Glomerular visceral epithelial cell (primary cell): ENCODE data around the gene HEPN1.
A peak's percentile ranks its signal among the peaks of the same experiment; 100 is the strongest.
"Not testable (repeated sequence)": the region's sequence is repeated elsewhere in the genome, so short reads cannot be mapped to it uniquely, and the experiment has no call there.

Source experiments
- DNase-seq: peaks from one replicate; pipeline ENCODE4 v3.0.0-alpha.2; 2016; ENCODE audit errors: extremely low spot score

Gene HEPN1

DNA sequence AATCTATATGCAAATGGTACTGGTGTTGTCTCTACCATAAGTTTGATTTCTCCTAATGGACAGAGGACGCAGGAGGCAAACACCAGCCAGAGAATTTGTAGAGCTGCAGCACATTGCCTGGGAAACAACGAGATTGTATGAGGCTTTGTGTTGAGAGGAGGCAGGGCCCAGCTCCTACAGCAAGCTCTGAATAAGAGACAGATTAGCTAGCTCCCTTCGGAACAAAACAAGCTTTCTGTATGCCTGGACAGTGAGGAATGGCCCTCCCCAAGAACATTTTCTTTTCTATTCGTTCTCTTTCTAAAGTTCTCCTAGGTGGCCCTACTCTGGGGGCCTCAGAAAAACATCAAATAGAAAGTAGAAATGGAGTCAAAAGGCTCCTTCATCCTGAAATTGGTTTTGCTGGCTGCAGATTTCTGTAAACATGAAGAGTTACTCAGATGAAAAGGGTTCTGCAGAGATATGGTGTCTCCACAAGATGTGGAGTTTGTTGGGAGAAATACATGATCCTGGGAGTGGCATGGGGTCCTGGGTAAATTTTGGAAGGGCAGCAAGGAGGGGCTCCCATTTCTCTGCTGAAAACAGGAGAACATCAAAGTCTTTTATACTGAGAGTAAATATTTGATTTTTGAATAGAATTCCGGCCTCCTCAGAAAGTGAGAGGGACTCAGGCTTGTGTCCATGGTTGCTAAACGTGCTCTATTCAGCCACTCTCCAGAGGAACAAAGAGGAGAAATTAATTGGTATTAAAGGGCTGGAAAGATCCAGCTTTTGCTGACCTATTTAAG lies 23.6 kb downstream of the HEPN1 start:
- no peak for DNase-seq

DNA sequence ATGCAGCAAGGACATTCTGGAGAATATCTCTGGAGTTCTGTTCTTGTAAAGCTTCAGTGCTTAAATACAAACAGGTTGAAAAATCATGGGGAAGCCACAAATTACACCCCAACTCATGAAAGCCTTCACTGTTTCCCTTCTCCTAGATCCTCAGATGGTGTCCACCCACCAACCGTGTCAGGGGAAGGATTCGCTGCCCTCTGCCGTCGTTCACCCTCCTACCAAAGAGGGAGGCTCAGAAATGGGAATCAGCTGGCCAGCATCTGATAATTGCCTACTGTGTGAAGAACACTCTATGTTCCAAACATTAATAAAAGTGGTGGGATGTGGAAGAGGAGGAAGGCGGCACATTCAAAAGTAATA lies 24.2 kb downstream of the HEPN1 start:
- no peak for DNase-seq

DNA sequence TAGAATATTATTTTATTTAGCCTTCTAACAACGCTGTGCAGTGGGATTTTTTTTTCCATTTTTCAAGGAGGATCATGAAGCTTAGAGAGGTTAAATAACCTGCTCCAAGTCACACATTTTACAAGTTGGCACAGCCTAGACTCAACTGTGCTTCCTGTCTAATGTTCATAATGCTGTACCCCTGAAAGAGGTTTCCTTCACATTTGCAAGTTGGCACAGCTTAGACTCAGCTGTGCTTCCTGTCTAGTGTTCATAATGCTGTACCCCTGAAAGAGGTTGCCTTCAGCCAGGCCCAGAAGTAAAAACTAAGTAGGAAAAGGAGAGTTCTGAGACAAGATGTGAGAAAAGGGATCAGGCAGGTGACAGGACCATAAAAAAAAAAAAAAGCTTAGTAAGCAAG lies 24.7 kb downstream of the HEPN1 start:
- no peak for DNase-seq

DNA sequence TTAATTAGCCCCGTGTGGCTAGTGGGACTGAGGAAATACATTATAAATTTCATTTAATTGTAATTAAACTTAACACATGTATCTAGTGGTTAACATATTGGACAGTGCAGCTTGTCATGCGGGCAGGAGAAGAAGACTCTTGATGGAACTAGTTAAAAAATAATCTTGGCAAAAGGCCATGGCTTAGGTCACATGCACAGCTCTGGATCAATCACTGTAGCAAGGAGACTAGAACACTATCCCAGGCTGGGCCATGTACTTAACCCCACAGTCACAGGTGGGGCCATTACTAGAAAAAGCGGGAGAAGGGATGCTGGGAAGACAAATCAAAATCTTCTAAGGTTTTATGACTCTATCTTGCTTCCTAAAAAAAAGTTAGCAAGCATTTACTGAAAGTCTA lies 25.5 kb downstream of the HEPN1 start:
- no peak for DNase-seq

DNA sequence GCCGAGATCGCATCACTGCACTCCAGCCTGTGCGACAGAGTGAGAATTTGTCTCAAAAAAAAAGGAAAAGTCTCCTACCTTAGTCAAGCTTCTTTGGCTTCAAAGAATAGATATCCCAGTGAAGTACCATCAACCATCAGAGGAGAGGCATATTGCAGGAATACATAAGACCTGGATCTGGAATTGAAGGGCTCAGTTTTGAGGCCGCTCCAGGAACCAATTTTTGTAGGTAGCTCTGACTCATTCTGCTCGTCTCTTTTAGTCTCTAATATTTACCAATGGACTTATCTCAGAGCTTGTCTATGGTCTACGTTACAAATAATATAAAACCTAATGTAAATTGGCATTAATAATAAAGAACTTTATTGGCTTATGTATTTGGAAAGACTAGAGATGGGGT lies 26.8 kb downstream of the HEPN1 start:
- no peak for DNase-seq

DNA sequence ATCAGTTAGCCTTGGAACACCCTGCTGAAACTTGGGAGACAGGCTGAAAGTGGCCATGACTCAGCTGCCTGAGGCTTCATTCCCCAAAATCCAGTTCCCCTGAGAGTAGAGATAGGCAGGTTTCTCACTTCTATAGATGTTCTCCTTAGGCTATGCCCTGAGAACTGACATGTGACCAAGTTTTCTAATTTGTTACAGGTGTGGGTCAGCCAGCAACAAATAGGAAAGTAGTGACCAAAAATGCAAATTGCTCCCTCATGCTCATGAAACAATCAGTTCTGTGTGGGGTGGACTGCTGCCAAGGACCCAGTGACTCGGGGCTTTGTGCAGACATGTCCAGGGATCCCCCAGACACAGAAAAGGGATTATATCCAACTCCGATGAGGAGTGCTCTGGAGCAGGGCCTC lies 27.7 kb downstream of the HEPN1 start:
- no peak for DNase-seq

DNA sequence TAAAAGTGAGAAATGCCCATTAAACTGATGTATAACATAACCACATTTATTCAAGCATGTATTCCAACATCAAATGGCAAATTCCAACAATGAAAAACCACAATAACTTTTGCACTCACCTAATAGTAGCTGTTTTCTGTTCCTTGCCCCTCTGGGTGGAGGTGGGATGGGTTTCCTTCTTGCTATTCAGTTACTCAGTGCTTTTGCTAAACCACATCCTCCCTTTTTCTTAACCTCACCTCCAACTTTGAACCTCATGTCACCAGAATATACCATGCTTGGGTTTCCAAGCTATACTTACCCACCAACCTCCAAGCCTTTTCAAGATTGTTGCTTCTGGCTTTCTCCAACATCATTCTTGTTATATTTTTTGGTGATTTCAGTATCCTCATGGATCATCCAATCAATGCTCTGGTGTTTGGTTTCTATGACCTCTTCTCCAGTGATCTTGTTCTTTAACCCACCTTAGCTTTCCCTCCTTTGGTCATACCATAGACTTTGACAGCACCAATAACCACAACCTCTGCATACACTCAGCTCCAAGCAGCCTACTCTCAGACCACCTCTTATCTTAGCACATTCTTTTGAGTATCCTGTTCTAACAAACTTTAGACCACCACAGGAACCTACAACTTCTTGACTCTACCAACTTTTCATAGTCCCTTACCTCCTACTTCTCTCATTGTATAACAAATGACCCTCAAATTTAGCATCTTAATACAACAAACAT lies 31.7 kb downstream of the HEPN1 start:
- DNase-seq, result no peak

DNA sequence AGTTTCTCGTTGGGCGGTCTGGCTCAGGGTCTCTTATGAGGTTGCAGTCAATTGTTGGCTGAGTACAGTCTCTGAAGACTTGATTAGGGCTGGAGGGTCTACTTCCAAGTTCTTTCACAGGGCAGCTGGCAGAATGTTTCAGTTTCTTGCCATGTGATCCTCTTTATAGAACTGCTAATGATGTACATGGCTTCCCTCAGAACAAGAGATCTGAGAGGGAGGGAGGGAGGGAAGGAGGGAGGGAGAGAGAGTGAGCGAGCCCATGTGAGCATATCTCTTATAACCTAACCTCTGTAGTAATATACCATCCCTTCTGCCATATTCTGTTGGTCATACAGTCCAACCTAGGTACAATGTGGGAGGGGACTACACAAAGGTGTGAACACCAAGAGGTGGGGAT lies 32.3 kb downstream of the HEPN1 start:
- no peak for DNase-seq

DNA sequence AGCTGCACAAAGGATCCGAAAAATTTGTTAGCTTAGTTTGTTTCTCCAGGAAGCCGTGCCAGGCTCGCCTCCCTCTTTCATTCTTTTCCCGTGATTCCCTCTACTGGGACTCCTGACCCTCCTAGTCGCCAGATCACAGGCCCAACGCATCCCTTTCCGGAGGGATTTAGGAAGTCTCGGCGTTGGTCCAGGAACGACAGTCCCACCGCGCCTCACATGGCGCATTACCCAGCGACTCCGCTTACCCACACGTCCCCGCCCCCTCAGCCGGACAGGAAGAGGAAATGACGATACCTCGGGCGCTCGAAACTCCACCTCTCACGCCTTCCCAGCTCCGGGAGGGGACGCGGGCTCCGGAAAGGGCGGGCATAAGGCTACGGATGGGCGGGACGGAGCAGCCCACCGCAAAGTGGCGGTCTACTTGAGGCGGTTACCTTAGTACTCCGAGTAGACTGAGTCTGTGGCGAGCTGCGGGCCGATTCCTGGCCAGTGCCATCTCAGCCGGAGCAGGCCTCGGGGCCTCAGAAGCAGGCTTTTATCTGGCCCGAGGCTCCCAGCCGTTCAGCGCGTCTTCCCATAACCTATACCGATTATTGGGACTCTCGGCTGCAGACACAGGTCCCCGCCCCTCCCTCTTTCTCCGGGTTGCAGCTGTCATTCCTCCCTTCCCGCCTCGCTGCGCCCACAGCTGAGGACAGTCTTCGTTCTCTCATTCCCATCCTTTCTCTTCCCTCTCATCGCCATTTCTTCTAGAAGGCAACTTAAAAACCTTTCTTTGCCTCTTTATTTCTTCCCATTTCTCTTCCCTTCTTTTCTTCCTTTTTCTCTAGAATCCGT lies 34.9 kb downstream of the HEPN1 start, which contains the start of gene CCDC15:
Gene CCDC15, plus strand, starts transcription at position 450 of the 837 bp plus-strand sequence. CDS start 531 bp downstream, outside the sequence.
- DNase-seq, result peak; percentile 96

DNA sequence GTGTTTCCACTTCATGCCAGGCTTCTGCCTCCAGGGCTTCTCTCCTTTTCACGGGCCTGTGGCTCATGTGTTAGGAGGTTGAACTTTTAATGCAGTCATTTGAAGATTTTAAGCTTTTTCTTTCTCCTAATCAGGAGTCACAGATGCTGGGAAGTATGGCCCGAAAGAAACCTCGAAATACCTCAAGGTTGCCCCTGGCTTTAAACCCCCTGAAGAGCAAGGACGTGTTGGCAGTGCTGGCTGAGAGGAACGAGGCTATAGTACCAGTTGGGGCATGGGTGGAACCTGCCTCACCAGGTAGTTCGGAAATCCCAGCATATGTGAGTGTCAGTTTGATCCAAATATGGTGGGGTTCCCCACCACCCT lies 35.5 kb downstream of the HEPN1 start:
- DNase-seq, result no peak

DNA sequence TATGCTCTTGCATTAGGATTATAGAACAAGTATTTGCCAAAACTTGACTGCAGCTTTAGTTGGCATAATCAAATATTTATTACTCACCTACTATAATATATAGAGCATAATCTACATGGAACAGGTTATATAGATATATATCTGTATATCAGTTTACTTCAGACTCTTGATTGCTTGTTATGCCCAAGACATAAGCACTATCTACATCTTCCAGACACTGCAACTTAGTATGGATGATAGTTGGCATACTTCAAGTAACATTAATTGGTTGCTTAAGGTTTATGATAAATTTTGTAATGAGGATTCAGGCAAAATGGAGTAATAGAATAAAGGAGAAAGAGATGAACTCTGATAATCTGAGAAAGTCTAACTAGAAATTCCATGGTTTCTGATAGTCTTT lies 36.0 kb downstream of the HEPN1 start:
- no peak for DNase-seq

DNA sequence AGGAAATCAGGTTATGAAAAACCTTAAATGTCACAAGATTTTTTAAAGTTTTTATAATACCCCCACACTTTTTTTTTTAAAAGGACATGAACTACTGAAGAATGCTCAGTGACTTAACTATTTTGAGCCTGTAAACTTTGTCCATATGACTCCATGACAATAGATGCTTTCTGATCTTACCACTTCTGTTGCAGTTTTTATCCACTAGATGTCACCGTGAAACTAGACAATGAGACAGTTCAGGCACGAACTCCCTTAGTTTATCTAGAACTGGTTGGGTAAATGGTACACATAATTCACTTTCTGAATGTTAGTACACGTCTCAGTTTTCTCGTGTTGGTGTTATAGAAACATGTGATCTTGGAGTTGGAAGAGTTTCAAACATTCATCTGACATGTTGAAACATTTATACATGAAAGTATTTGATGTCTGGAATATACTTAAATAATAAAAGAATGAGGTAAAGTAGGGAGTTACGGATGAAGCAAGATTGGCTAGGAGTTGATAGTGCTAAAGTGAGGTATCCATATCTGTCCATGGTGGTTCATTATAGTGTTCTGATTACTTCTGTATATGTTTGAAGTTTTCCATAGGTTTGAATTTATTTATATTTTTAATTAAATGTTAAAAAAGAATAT lies 43.0 kb downstream of the HEPN1 start:
- DNase-seq, result peak; percentile 67

DNA sequence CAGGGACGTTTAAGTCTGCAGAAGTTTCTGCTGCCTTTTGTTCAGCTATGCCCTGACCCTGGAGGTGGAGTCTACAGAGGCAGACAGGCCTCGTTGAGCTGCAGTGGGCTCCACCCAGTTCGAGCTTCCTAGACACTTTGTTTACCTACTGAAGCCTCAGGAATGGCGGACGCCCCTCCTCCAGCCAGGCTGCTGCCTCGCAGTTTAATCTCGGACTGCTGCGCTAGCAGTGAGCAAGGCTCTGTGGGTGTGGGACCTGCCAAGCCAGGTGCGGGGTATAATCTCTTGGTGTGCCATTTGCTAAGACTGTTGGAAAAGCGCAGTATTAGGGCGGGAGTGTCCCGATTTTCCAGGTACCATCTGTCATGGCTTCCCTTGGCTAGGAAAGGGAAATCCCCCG lies 49.1 kb downstream of the HEPN1 start:
- not testable (repeated sequence) for DNase-seq
